WERI-Rb-1 (cell line): ENCODE measurements around the gene TXNDC5.
"Not testable (repeated sequence)": the region's sequence is repeated elsewhere in the genome, so short reads cannot be mapped to it uniquely, and the experiment has no call there.

ENCODE experiments used
- DNase-seq: peaks from one replicate; pipeline ENCODE4 v3.0.0-alpha.2; 2020
- H3K27ac ChIP-seq: fragments of 250-450 bp; sonication (Bioruptor Pico); 2 replicates; pipeline ENCODE4 v1.5.1; 2020; ENCODE audit warnings: mild to moderate bottlenecking, moderate library complexity
- H3K27me3 ChIP-seq: fragments of 250-450 bp; sonication (Bioruptor Pico); 2 replicates; pipeline ENCODE4 v1.5.1; 2021; ENCODE audit warnings: mild to moderate bottlenecking, low read depth, moderate library complexity; ENCODE audit not compliant: insufficient read depth, severe bottlenecking
- H3K36me3 ChIP-seq: fragments of 250-450 bp; sonication (Bioruptor Pico); 2 replicates; pipeline ENCODE4 v1.5.1; 2020; ENCODE audit warnings: mild to moderate bottlenecking, moderate library complexity
- H3K4me3 ChIP-seq: 2 replicates; pipeline ENCODE4 v1.5.1; 2011; ENCODE audit warnings: low read depth, mild to moderate bottlenecking, control low read depth, low read length
- H3K9me3 ChIP-seq: fragments of 250-450 bp; sonication (Bioruptor Pico); 2 replicates; pipeline ENCODE4 v1.5.1; 2021; ENCODE audit warnings: mild to moderate bottlenecking, moderate library complexity; ENCODE audit not compliant: severe bottlenecking
- TF ChIP-seq, protein P1 (sequence below): IDR thresholded peaks from 2 replicates; pipeline ENCODE4 v1.5.1; 2011; ENCODE audit warnings: low read depth, mild to moderate bottlenecking, control low read depth, inconsistent platforms, low read length

The TXNDC5 gene

DNA sequence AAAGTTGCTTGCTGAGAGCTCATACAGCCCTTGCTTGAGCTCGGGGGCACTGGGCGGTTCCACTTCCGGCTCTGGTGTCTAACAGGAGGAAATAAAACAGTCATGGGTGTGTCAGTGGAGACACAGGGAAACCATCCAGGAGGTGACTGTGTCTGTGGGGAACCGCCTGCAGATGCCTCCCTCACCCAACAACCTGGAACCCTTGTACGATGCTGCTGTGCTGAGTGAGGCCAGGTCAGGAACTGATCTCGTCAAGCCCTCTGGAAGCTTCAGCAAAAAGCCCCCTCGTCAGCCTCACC, 15.5 kb downstream of the TXNDC5 start:
- TF ChIP-seq, protein P1, sequence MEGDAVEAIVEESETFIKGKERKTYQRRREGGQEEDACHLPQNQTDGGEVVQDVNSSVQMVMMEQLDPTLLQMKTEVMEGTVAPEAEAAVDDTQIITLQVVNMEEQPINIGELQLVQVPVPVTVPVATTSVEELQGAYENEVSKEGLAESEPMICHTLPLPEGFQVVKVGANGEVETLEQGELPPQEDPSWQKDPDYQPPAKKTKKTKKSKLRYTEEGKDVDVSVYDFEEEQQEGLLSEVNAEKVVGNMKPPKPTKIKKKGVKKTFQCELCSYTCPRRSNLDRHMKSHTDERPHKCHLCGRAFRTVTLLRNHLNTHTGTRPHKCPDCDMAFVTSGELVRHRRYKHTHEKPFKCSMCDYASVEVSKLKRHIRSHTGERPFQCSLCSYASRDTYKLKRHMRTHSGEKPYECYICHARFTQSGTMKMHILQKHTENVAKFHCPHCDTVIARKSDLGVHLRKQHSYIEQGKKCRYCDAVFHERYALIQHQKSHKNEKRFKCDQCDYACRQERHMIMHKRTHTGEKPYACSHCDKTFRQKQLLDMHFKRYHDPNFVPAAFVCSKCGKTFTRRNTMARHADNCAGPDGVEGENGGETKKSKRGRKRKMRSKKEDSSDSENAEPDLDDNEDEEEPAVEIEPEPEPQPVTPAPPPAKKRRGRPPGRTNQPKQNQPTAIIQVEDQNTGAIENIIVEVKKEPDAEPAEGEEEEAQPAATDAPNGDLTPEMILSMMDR = no peak
- no peak for DNase-seq
- Histone ChIP-seq H3K27me3 (no peaks in the 10 kb centered on the region), H3K9me3 (no peaks in the 10 kb centered on the region), H3K36me3 (peaks cover 100% of the 10 kb centered on the region), H3K4me3 (no peak overlapping the region), H3K27ac (no peak overlapping the region)

DNA sequence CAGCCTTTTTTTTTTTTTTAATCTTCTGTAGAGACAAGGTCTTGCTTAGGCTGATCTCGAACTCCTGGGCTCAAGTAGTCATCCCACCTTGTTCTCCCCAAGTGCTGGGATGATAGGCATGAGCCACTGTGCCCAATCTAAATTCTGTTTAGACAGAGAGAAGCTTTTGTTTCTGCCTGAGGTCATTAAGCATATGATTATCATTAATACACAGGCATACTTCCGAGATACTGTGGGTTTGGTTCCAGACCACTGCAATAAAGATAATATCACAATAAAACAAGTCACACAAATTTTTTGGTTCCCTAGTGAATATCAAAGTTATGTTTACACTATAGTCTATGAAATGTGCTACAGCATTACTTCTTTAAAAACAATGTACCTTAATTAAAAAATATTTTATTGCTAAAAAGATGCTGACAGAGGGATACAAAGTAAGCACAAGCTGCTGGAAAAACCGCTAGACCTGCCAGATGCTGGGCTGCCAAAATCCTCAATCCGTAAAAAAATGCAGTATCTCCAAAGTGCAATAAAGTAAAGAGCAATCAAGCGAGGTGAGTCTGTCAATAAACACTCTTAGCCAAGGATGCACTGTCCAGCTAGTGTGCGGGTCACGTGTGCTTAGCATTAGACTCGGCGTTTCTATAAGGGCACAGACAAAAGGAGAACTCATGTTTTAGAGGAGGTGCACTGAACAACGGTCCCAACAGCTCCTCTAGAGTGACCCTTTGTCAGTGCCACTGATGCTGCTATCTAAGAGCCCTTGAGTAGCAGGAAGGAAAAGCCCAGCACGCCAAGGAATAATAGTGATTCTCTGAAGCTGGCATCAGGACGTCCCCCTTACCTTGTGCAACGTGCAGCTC, 16.1 kb downstream of the TXNDC5 start:
- Histone ChIP-seq H3K36me3 (peaks cover 100% of the 10 kb centered on the region), H3K4me3 (no peak overlapping the region), H3K27me3 (no peaks in the 10 kb centered on the region), H3K27ac (no peak overlapping the region), H3K9me3 (no peaks in the 10 kb centered on the region)
- TF ChIP-seq, protein P1 = no peak
- no peak for DNase-seq

DNA sequence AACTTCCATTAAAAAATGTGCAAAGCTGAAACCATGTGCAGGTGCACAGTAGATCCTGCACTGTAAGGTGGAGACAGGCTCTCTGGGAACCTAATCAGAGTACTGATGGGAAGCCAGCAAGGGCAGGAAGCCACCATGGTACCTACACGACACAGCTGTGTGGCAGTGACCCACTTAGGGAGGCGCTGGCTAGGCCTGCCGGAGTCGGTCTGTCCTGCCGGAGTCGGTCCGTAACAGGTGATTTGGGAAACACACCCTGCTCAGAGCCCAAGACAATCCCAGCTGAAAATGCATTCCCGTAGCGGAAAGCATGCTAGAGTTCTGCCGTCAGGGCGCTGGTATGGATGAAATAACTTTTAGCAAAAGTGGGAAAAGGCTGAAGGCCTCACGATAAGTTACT, 17.2 kb downstream of the TXNDC5 start:
- H3K9me3 ChIP-seq = no peaks in the 10 kb centered on the region
- DNase-seq = no peak
- H3K4me3 ChIP-seq = no peak overlapping the region
- TF ChIP-seq, protein P1 = no peak
- no peak overlapping the region for H3K27ac ChIP-seq
- H3K36me3 ChIP-seq = peaks cover 100% of the 10 kb centered on the region
- H3K27me3 ChIP-seq = no peaks in the 10 kb centered on the region

DNA sequence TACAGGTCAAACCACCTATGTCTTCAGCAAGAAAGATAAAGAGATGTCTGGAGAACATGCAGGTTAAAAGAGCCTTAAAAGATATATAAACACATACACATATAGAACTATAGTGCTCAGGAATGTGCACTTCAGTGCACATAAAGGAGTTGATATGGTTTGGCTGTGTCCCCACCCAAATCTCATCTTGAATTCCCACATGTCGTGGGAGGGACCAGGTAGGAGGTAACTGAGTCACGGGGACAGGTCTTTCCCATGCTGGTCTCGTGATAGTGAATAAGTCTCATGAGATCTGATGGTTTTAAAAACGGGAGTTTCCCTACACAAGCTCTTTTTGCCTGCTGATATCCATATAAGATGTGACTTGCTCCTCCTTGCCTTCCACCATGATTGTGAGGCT, 18.2 kb downstream of the TXNDC5 start:
- peaks cover 100% of the 10 kb centered on the region for H3K36me3 ChIP-seq
- not testable (repeated sequence) for H3K4me3 ChIP-seq, H3K27ac ChIP-seq, H3K9me3 ChIP-seq, H3K27me3 ChIP-seq, DNase-seq

DNA sequence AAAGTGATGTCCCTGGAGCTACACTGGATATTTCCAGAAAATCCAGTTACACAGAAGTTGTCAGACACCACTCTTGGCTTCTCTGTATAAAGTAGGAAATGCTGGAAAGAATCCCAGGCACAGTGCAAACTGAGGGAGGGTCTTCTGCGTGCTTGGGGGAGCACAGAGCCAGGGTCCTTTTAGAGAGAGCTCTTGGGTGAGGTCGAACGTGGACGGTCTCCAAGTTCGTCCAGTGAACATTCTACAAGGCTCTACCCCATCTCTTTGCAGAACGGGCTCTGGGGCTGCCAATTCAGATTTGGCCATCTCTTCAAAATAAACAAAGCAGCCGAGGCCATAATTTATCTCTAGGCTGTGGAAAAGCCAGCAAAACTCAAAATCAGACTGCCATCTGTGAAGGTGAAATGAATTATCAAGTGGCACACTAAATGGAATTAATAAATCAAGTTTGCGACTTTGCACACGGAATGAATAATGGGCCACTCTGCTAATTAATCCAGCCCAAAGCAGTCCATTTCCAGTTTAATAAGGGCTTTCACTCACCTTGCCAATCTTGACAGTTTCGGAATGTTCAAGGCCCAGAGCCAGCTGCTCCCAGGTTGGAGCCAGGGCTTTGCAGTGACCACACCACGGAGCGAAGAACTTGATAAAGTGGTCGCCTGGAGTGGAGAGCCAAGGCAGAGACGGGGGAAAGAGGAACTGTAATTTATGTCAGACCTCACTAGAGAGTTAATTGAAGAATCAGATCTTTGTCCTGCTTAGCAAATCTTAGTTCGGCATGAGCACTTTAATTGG, 19.3 kb downstream of the TXNDC5 start:
- Histone ChIP-seq H3K9me3 (no peaks in the 10 kb centered on the region), H3K4me3 (no peak overlapping the region), H3K27ac (no peak overlapping the region), H3K27me3 (no peaks in the 10 kb centered on the region), H3K36me3 (peaks cover 100% of the 10 kb centered on the region)
- DNase-seq = no peak
- TF ChIP-seq, protein P1 = no peak

DNA sequence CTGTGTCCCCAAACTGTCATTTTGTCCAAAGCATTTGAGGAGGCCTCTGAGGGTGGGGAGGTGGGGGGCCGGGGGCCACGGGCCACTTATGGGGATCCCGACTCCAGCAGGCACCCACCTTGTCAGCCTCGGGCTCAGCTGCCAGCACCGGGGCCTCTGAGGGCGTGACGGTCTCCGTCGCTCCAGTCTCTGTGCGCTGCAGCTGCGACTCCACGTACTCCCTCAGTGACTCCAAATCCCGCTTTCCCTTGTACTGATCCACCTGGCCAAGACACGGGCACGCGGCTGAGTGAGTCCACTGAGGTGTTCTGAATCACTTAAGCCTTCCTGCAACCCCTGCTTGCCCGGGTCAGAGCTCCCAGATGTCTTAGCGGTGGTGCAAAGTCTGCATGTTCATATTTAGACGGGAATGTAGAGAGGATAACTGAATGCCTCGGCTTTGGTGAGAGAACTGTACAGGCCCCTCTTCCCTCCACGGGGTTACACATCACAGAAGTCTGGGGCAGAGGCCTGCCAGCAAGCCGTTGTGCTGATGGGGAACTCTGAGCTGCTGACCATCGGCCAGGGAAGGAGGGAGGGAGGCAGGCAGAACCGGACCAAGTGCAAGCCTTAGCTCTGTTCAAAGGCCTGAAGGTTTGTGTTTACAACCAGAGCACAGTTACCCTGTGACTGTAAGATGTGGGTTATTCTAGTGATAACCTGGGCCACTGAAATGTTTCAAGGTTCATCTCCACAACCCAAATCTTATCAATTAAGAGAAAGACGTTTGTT, 21.8 kb downstream of the TXNDC5 start:
- Histone ChIP-seq H3K9me3 (no peaks in the 10 kb centered on the region), H3K36me3 (peaks cover 100% of the 10 kb centered on the region), H3K27me3 (no peaks in the 10 kb centered on the region), H3K27ac (no peak overlapping the region), H3K4me3 (no peak overlapping the region)
- no peak for DNase-seq
- TF ChIP-seq, protein P1 = no peak
